Osteoblast (primary cell): ENCODE measurements around the gene CYP2C9. TPM values are rescaled to one million over a fixed set of nuclear protein-coding genes. Genes with fewer than 3 reads are reported as not detected.

Experiments used
- DNase-seq: peaks from one replicate; pipeline ENCODE4 v3.0.0; 2011; ENCODE audit warnings: low spot score, mixed read lengths; ENCODE audit not compliant: insufficient read length; ENCODE audit errors: missing footprints
- H2AFZ ChIP-seq: 2 replicates; pipeline ENCODE4 v1.6.0; 2011; ENCODE audit warnings: mild to moderate bottlenecking, low read length
- H3K27ac ChIP-seq: 2 replicates; pipeline ENCODE4 v1.5.1; 2011; ENCODE audit warnings: mild to moderate bottlenecking, low read depth, low read length, moderate library complexity
- H3K27me3 ChIP-seq: 2 replicates; pipeline ENCODE4 v1.6.0; 2012; ENCODE audit warnings: mild to moderate bottlenecking, control low read depth, inconsistent platforms, low read length, moderate library complexity; ENCODE audit not compliant: insufficient read depth
- H3K36me3 ChIP-seq: 2 replicates; pipeline ENCODE4 v1.5.1; 2011; ENCODE audit warnings: mild to moderate bottlenecking, low read length, control low read depth, moderate library complexity; ENCODE audit not compliant: insufficient read depth
- H3K4me1 ChIP-seq: 2 replicates; pipeline ENCODE4 v1.5.1; 2011; ENCODE audit warnings: mild to moderate bottlenecking, low read length, control low read depth, moderate library complexity; ENCODE audit not compliant: insufficient read depth
- H3K4me2 ChIP-seq: 2 replicates; pipeline ENCODE4 v1.6.0; 2011; ENCODE audit warnings: mild to moderate bottlenecking, low read length; ENCODE audit not compliant: insufficient read depth
- H3K4me3 ChIP-seq: fragments of 200-600 bp; sonication (generic); 3 replicates; pipeline ENCODE4 v1.5.1; 2012; ENCODE audit warnings: mild to moderate bottlenecking, low read length, inconsistent platforms; ENCODE audit not compliant: insufficient read depth
- H3K79me2 ChIP-seq: 2 replicates; pipeline ENCODE4 v1.6.0; 2012; ENCODE audit warnings: mild to moderate bottlenecking, low read length, control low read depth, inconsistent platforms; ENCODE audit not compliant: insufficient read depth
- H3K9me3 ChIP-seq: 2 replicates; pipeline ENCODE4 v1.5.1; 2011; ENCODE audit warnings: low read depth, low read length, control low read depth
- H4K20me1 ChIP-seq: 2 replicates; pipeline ENCODE4 v1.6.0; 2012; ENCODE audit warnings: mild to moderate bottlenecking, low read length, control low read depth; ENCODE audit not compliant: insufficient read depth
- CTCF ChIP-seq: IDR thresholded peaks from 2 replicates; pipeline ENCODE4 v1.5.1; 2011; ENCODE audit warnings: mild to moderate bottlenecking, low read depth, low read length, moderate library complexity; ENCODE audit errors: extremely low read depth
- total RNA-seq: library from RNA; depleted of rRNA; stranded (reverse); fragments of >200 nt; gene quantifications from 2 replicates; pipeline ENCODE4 v1.2.3, GENCODE V29; 2012

CYP2C9 gene
- total RNA-seq, 1 donor, result not detected

- Histone ChIP-seq H4K20me1 (no peaks in the 10 kb centered on the region), H2AFZ (no peak overlapping the region), H3K4me2 (no peak overlapping the region), H3K27me3 (no peaks in the 10 kb centered on the region), H3K36me3 (no peaks in the 10 kb centered on the region), H3K9me3 (peaks cover 2% of the 10 kb centered on the region), H3K4me1 (no peaks in the 10 kb centered on the region), H3K79me2 (no peaks in the 10 kb centered on the region), H3K27ac (no peak overlapping the region), H3K4me3 (no peak overlapping the region)
- no peak for DNase-seq
- no peak for TF ChIP-seq CTCF
Measured at GRCh38 chr10:95026461-95026860, 88.0 kb downstream of the CYP2C9 start.

- H3K36me3 ChIP-seq, result no peaks in the 10 kb centered on the region
- no peak overlapping the region for H3K4me2 ChIP-seq
- H3K9me3 ChIP-seq, result no peaks in the 10 kb centered on the region
- no peaks in the 10 kb centered on the region for H3K79me2 ChIP-seq
- H3K27me3 ChIP-seq, result no peaks in the 10 kb centered on the region
- TF ChIP-seq CTCF, result no peak
- no peaks in the 10 kb centered on the region for H3K4me1 ChIP-seq
- no peak overlapping the region for H2AFZ ChIP-seq
- no peaks in the 10 kb centered on the region for H4K20me1 ChIP-seq
- no peak overlapping the region for H3K27ac ChIP-seq
- DNase-seq, result no peak
- H3K4me3 ChIP-seq, result no peak overlapping the region
Measured at GRCh38 chr10:95031656-95032055, 93.2 kb downstream of the CYP2C9 start.

- TF ChIP-seq CTCF, result no peak
- H4K20me1 ChIP-seq, result no peaks in the 10 kb centered on the region
Measured at GRCh38 chr10:95034401-95034800, 95.9 kb downstream of the CYP2C9 start.

GRCh38 chr10:95035332-95036295, 97.2 kb downstream of the CYP2C9 start:
- no peak overlapping the region for H3K27ac ChIP-seq
- no peak overlapping the region for H3K4me3 ChIP-seq
- H3K9me3 ChIP-seq, result no peaks in the 10 kb centered on the region
- H3K4me1 ChIP-seq, result no peaks in the 10 kb centered on the region
- no peak overlapping the region for H3K4me2 ChIP-seq
- no peak for TF ChIP-seq CTCF
- H3K79me2 ChIP-seq, result no peaks in the 10 kb centered on the region
- DNase-seq, result no peak
- H3K36me3 ChIP-seq, result no peaks in the 10 kb centered on the region
- H3K27me3 ChIP-seq, result no peaks in the 10 kb centered on the region
- H4K20me1 ChIP-seq, result no peaks in the 10 kb centered on the region
- H2AFZ ChIP-seq, result no peak overlapping the region

More at GRCh38 chr10:95034401-95034800, 95.9 kb downstream of the CYP2C9 start:
- Histone ChIP-seq H2AFZ (no peak overlapping the region), H3K36me3 (no peaks in the 10 kb centered on the region), H3K27me3 (no peaks in the 10 kb centered on the region), H3K79me2 (no peaks in the 10 kb centered on the region), H3K4me3 (no peak overlapping the region), H3K9me3 (no peaks in the 10 kb centered on the region), H3K27ac (no peak overlapping the region), H3K4me2 (no peak overlapping the region), H3K4me1 (no peaks in the 10 kb centered on the region)
- DNase-seq, result no peak
